Measurements from ENCODE around the gene SLC12A7. TPM values are rescaled to one million over a fixed set of nuclear protein-coding genes. Genes with fewer than 3 reads are reported as not detected.

SLC12A7 gene
- polyA plus RNA-seq, 1 donor (not counting 4 experiments of a cell fraction or from before 2014, with no cell fraction given), result 1.5 TPM

- no peaks in the 10 kb centered on the region for H3K9me3 ChIP-seq (ENCODE audit: control insufficient read depth, low read depth, low read length)
- no peak overlapping the region for H3K27ac ChIP-seq (ENCODE audit: control insufficient read depth, insufficient read depth, low read length)
- H4K20me1 ChIP-seq (ENCODE audit: control insufficient read depth, extremely low read depth, insufficient read depth, low read length), result peaks cover 4% of the 10 kb centered on the region
- no peak for TF ChIP-seq EZH2 (IDR thresholded peaks at IDR 0.05; ENCODE audit: low read length)
- TF ChIP-seq CTCF (optimal IDR thresholded peaks at IDR 0.05 in 1 of 3, IDR thresholded peaks at IDR 0.05 in 1 of 3, conservative IDR thresholded peaks at IDR 0.05 in 1 of 3; ENCODE audit: extremely low read depth in 1 of 3, insufficient read depth in 2 of 3, low read length in 3 of 3), result no peak
- no peak overlapping the region for H3K4me3 ChIP-seq (ENCODE audit: control insufficient read depth in 2 of 3, extremely low read depth in 1 of 3, insufficient read depth in 2 of 3, low read depth in 1 of 3, low read length in 3 of 3)
- peaks cover 49% of the 10 kb centered on the region for H3K27me3 ChIP-seq (ENCODE audit: control insufficient read depth, extremely low read depth, insufficient read depth, low read length)
- FAIRE-seq (no peak), DNase-seq (ENCODE audit: low read depth, low spot score) (no peak)
- H3K9ac ChIP-seq (ENCODE audit: control insufficient read depth, extremely low read depth, insufficient read depth, low read length), result no peak overlapping the region
- no peak overlapping the region for H3K4me2 ChIP-seq (ENCODE audit: control insufficient read depth, extremely low read depth, insufficient read depth, low read depth, low read length)
- dilution Hi-C loops (cut with MboI; ENCODE audit: extremely low pct_ligation_motif_present, low sequenced_read_pairs), result no loop called here
- H3K36me3 ChIP-seq (ENCODE audit: control insufficient read depth in 2 of 2, extremely low read depth in 1 of 2, insufficient read depth in 2 of 2, low read length in 2 of 2), result no peaks in the 10 kb centered on the region
- H3K4me1 ChIP-seq (ENCODE audit: control insufficient read depth, extremely low read depth, insufficient read depth, low read length), result peaks cover 9% of the 10 kb centered on the region
- H3K9me1 ChIP-seq (ENCODE audit: control insufficient read depth, extremely low read depth, insufficient read depth, low read length), result no peaks in the 10 kb centered on the region
- H3K79me2 ChIP-seq (ENCODE audit: control insufficient read depth, insufficient read depth, low read length), result no peaks in the 10 kb centered on the region
- no peak overlapping the region for H2AFZ ChIP-seq (ENCODE audit: control insufficient read depth, low read length)
These were observed 3.4 kb upstream of the SLC12A7 start for GRCh38 chr5:1115123-1115815.

- H3K4me3 ChIP-seq (ENCODE audit: control insufficient read depth in 2 of 3, extremely low read depth in 1 of 3, insufficient read depth in 2 of 3, low read depth in 1 of 3, low read length in 3 of 3), result no peak overlapping the region
- dilution Hi-C loops (cut with MboI; ENCODE audit: extremely low pct_ligation_motif_present, low sequenced_read_pairs), result no loop called here
- no peak overlapping the region for H3K4me2 ChIP-seq (ENCODE audit: control insufficient read depth, extremely low read depth, insufficient read depth, low read depth, low read length)
- no peaks in the 10 kb centered on the region for H3K9me1 ChIP-seq (ENCODE audit: control insufficient read depth, extremely low read depth, insufficient read depth, low read length)
- peaks cover 9% of the 10 kb centered on the region for H3K4me1 ChIP-seq (ENCODE audit: control insufficient read depth, extremely low read depth, insufficient read depth, low read length)
- peaks cover 4% of the 10 kb centered on the region for H4K20me1 ChIP-seq (ENCODE audit: control insufficient read depth, extremely low read depth, insufficient read depth, low read length)
- H3K27ac ChIP-seq (ENCODE audit: control insufficient read depth, insufficient read depth, low read length), result no peak overlapping the region
- FAIRE-seq (no peak), DNase-seq (ENCODE audit: low read depth, low spot score) (no peak)
- TF ChIP-seq EZH2 (IDR thresholded peaks at IDR 0.05; ENCODE audit: low read length), result no peak
- no peak for TF ChIP-seq CTCF (optimal IDR thresholded peaks at IDR 0.05 in 1 of 3, IDR thresholded peaks at IDR 0.05 in 1 of 3, conservative IDR thresholded peaks at IDR 0.05 in 1 of 3; ENCODE audit: extremely low read depth in 1 of 3, insufficient read depth in 2 of 3, low read length in 3 of 3)
- no peaks in the 10 kb centered on the region for H3K36me3 ChIP-seq (ENCODE audit: control insufficient read depth in 2 of 2, extremely low read depth in 1 of 2, insufficient read depth in 2 of 2, low read length in 2 of 2)
- H2AFZ ChIP-seq (ENCODE audit: control insufficient read depth, low read length), result no peak overlapping the region
- H3K79me2 ChIP-seq (ENCODE audit: control insufficient read depth, insufficient read depth, low read length), result no peaks in the 10 kb centered on the region
- H3K9me3 ChIP-seq (ENCODE audit: control insufficient read depth, low read depth, low read length), result no peaks in the 10 kb centered on the region
- H3K9ac ChIP-seq (ENCODE audit: control insufficient read depth, extremely low read depth, insufficient read depth, low read length), result no peak overlapping the region
- H3K27me3 ChIP-seq (ENCODE audit: control insufficient read depth, extremely low read depth, insufficient read depth, low read length), result peaks cover 36% of the 10 kb centered on the region
These were observed 2.1 kb upstream of the SLC12A7 start for GRCh38 chr5:1113805-1114586.

Measured in keratinocyte (primary cell).